IMR-90 (cell line): Measurements from ENCODE around the gene TVP23A. TPM values are rescaled to one million over a fixed set of nuclear protein-coding genes. Genes with fewer than 3 reads are reported as not detected.

Source experiments
- ATAC-seq: fragments of 200-7000 bp; cut with Tn5 transposase; 2 replicates; pipeline ENCODE4 v1.9.1; 2020; ENCODE audit warnings: low read depth, mild to moderate bottlenecking, moderate library complexity
- BruUV-seq: library from RNA; stranded (reverse); fragments of 400-500 nt; replicated peaks from 2 replicates; lab custom pipeline; 2021; lab: Mats Ljungman, UMichigan
- CTCF ChIA-PET: fragments of 300-600 bp; formaldehyde crosslinking; extraction: SDS; loops from one replicate; lab custom pipeline; 2021; ENCODE audit warnings: antibody characterized with exemption; lab: Yijun Ruan, JAX
- POLR2A ChIA-PET: fragments of 300-600 bp; sonication (Branson Sonifier 250); formaldehyde crosslinking; loops from one replicate; lab custom pipeline; 2022; ENCODE audit warnings: antibody characterized with exemption; ENCODE audit not compliant: unreplicated experiment; lab: Charles Lee
- DNase-seq: peaks from one replicate; pipeline ENCODE4 v3.0.0; 2013
- H2AFZ ChIP-seq: replicated peaks from 2 replicates; pipeline ENCODE3; 2013; ENCODE audit warnings: low read length, mild to moderate bottlenecking; ENCODE audit not compliant: poor library complexity
- H2AK5ac ChIP-seq: 2 replicates; pipeline ENCODE4 v1.6.1; 2013; ENCODE audit warnings: low read depth, low read length, inconsistent platforms
- H2AK9ac ChIP-seq: replicated peaks from 2 replicates; pipeline ENCODE3; 2013; ENCODE audit warnings: mild to moderate bottlenecking, low read depth, low read length, moderate library complexity; ENCODE audit not compliant: poor library complexity
- H2BK120ac ChIP-seq: 2 replicates; pipeline ENCODE4 v1.6.1; 2013; ENCODE audit warnings: low read depth, low read length, inconsistent platforms
- H2BK15ac ChIP-seq: 3 replicates; pipeline ENCODE4 v1.6.1; 2013; ENCODE audit warnings: low read depth, low read length, inconsistent platforms
- H2BK20ac ChIP-seq: 2 replicates; pipeline ENCODE4 v1.6.1; 2013; ENCODE audit warnings: low read depth, mild to moderate bottlenecking, inconsistent platforms, low read length, moderate library complexity
- H2BK5ac ChIP-seq: 2 replicates; pipeline ENCODE4 v1.6.1; 2013; ENCODE audit warnings: mild to moderate bottlenecking, low read depth, low read length, inconsistent platforms; ENCODE audit not compliant: poor library complexity, severe bottlenecking
- H3K14ac ChIP-seq: replicated peaks from 2 replicates; pipeline ENCODE4 v1.6.1; 2013; ENCODE audit warnings: low read depth, low read length, inconsistent platforms
- H3K18ac ChIP-seq: 2 replicates; pipeline ENCODE4 v1.6.1; 2013; ENCODE audit warnings: low read depth, low read length, control low read depth
- H3K23ac ChIP-seq: 2 replicates; pipeline ENCODE4 v1.6.1; 2013; ENCODE audit warnings: low read depth, low read length, inconsistent platforms
- H3K27ac ChIP-seq: 2 replicates; pipeline ENCODE4 v1.5.1; 2013; ENCODE audit warnings: mild to moderate bottlenecking, control low read depth, low read length; ENCODE audit not compliant: insufficient read depth
- H3K27me3 ChIP-seq: 2 replicates; pipeline ENCODE4 v1.6.1; 2013; ENCODE audit warnings: low read length; ENCODE audit not compliant: control insufficient read depth, insufficient read depth
- H3K36me3 ChIP-seq: 2 replicates; pipeline ENCODE4 v1.6.1; 2013; ENCODE audit warnings: low read length, mixed read lengths; ENCODE audit not compliant: control insufficient read depth, insufficient read depth
- H3K4ac ChIP-seq: 2 replicates; pipeline ENCODE4 v1.6.1; 2013; ENCODE audit warnings: low read depth, low read length, inconsistent platforms
- H3K4me1 ChIP-seq: 2 replicates; pipeline ENCODE4 v1.6.1; 2013; ENCODE audit warnings: low read length, mixed read lengths; ENCODE audit not compliant: control insufficient read depth, insufficient read depth
- H3K4me2 ChIP-seq: 2 replicates; pipeline ENCODE4 v1.6.1; 2013; ENCODE audit warnings: low read depth, mild to moderate bottlenecking, control low read depth, low read length, moderate library complexity
- H3K4me3 ChIP-seq: 2 replicates; pipeline ENCODE4 v1.5.1; 2013; ENCODE audit warnings: low read depth, mild to moderate bottlenecking, control low read depth, low read length, moderate library complexity; ENCODE audit not compliant: insufficient read depth
- H3K56ac ChIP-seq: 2 replicates; pipeline ENCODE4 v1.6.1; 2013; ENCODE audit warnings: low read length, inconsistent platforms; ENCODE audit not compliant: insufficient read depth; ENCODE audit errors: extremely low read depth
- H3K79me1 ChIP-seq, 2 experiments: 2 replicates each; pipeline ENCODE4 v1.6.1; 2013; ENCODE audit warnings: low read length in 2 of 2, inconsistent platforms in 1 of 2, low read depth in 1 of 2
- H3K9ac ChIP-seq: 2 replicates; pipeline ENCODE4 v1.6.1; 2013; ENCODE audit warnings: low read depth, low read length, control low read depth
- H3K9me1 ChIP-seq: 2 replicates; pipeline ENCODE4 v1.6.1; 2013; ENCODE audit warnings: low read length, inconsistent platforms; ENCODE audit not compliant: insufficient read depth
- H3K9me3 ChIP-seq: 2 replicates; pipeline ENCODE4 v1.6.1; 2013; ENCODE audit warnings: low read length; ENCODE audit not compliant: control insufficient read depth, insufficient read depth
- H4K20me1 ChIP-seq: 2 replicates; pipeline ENCODE4 v1.6.1; 2013; ENCODE audit warnings: low read length, inconsistent platforms; ENCODE audit not compliant: insufficient read depth
- H4K5ac ChIP-seq: 2 replicates; pipeline ENCODE4 v1.6.1; 2013; ENCODE audit warnings: mild to moderate bottlenecking, low read depth, low read length, control low read depth
- H4K8ac ChIP-seq, 2 experiments: 2 replicates each; pipeline ENCODE4 v1.6.1; 2013; ENCODE audit warnings: low read depth in 2 of 2, low read length in 2 of 2, control low read depth in 1 of 2, inconsistent platforms in 1 of 2
- H4K91ac ChIP-seq: 2 replicates; pipeline ENCODE4 v1.6.1; 2013; ENCODE audit warnings: low read depth, low read length, inconsistent platforms; ENCODE audit not compliant: insufficient read depth
- CHD1 ChIP-seq: IDR thresholded peaks from 2 replicates; pipeline ENCODE4 v1.6.1; 2012; ENCODE audit warnings: low read depth, low read length, improper control_type of control experiment
- RCOR1 ChIP-seq: IDR thresholded peaks from 2 replicates; pipeline ENCODE4 v1.6.1; 2012; ENCODE audit warnings: mild to moderate bottlenecking, low read length, improper control_type of control experiment; ENCODE audit not compliant: insufficient replicate concordance
- WGBS, 2 experiments: methylation state at CpG; one replicate each; pipeline versions ENCODE4 v1.1.5 to v1.1.7; 2013; ENCODE audit warnings: missing lambda C conversion rate in 2 of 2; ENCODE audit not compliant: insufficient read length in 1 of 2; ENCODE audit errors: extremely low coverage in 2 of 2; 5-methylcytosine and 5-hydroxymethylcytosine counted together
- dilution Hi-C: fragments of 300-500 bp; cut with HindIII; formaldehyde crosslinking; loops from one replicate; pipeline ENCODE4 v1.14.3; 2018; ENCODE audit warnings: low sequenced_read_pairs; ENCODE audit not compliant: unreplicated experiment
- in situ Hi-C: fragments of 300-500 bp; cut with MboI; formaldehyde crosslinking; loops from 3 replicates; pipeline ENCODE4 v1.14.3; 2019; ENCODE audit warnings: low sequenced_read_pairs, inconsistent platforms, mixed read lengths
- intact Hi-C: fragments of 100-400 bp; cut with micrococcal nuclease; formaldehyde crosslinking; loops from 2 replicates; pipeline ENCODE4 v1.10.0; 2022
- polyA plus RNA-seq, 3 experiments: library from polyadenylated mRNA; depleted of rRNA; stranded (reverse); fragments of >200 nt; gene quantifications; 2 replicates each; pipeline ENCODE4 v1.2.3, GENCODE V29; 2012; ENCODE audit warnings: low replicate concordance in 1 of 3
- total RNA-seq: library from RNA; depleted of rRNA; stranded (reverse); fragments of >200 nt; gene quantifications from 2 replicates; pipeline ENCODE4 v1.2.3, GENCODE V29; 2012
- TF ChIP-seq, protein P1 (sequence below): conservative IDR thresholded peaks from 2 replicates; pipeline ENCODE4 v1.5.1; 2012; ENCODE audit warnings: mild to moderate bottlenecking, low read depth, low read length, improper control_type of control experiment

TVP23A gene
- total and polyA plus RNA-seq, 2 of the 4 experiments (the other 2 are of a cell fraction), result not detected

DNA sequence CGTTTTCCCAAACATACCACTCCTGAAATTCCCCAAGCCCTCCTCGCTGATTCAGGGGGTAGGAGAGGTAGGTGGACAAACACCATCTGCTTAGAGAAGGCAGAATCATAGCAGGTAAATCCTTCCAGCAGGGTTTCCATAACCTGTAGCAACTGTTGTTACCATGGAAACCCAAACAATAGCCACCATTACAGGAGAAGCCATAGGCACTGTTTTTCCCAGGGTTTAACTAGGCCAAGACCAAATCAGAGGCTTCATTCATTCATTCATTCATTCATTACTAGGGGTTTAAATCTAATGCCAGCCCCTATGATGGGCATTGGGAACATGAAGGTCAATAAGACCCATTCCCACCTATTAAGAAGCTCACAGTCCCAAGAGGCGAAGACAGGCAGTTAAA lies 32.9 kb upstream of the TVP23A start:
- H3K4me1 ChIP-seq, result no peaks in the 10 kb centered on the region
- H3K27ac ChIP-seq, result no peak overlapping the region
- no TSS peak for BruUV-seq

More for the DNA sequence above, 32.9 kb upstream of the TVP23A start:
- POLR2A ChIA-PET, result no interaction called here
- no peak overlapping the region for H3K23ac ChIP-seq
- TF ChIP-seq, protein P1, sequence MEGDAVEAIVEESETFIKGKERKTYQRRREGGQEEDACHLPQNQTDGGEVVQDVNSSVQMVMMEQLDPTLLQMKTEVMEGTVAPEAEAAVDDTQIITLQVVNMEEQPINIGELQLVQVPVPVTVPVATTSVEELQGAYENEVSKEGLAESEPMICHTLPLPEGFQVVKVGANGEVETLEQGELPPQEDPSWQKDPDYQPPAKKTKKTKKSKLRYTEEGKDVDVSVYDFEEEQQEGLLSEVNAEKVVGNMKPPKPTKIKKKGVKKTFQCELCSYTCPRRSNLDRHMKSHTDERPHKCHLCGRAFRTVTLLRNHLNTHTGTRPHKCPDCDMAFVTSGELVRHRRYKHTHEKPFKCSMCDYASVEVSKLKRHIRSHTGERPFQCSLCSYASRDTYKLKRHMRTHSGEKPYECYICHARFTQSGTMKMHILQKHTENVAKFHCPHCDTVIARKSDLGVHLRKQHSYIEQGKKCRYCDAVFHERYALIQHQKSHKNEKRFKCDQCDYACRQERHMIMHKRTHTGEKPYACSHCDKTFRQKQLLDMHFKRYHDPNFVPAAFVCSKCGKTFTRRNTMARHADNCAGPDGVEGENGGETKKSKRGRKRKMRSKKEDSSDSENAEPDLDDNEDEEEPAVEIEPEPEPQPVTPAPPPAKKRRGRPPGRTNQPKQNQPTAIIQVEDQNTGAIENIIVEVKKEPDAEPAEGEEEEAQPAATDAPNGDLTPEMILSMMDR, result no peak
- TF ChIP-seq CHD1 (no peak), RCOR1 (no peak)
- H2BK120ac ChIP-seq, result no peak overlapping the region
- no CpG with 5 or more reads among the region's 3 CpGs for WGBS, 2 experiments
- no peak overlapping the region for H3K4me2 ChIP-seq
- H2BK5ac ChIP-seq, result no peak overlapping the region
- no peak overlapping the region for H2AFZ ChIP-seq
- H4K91ac ChIP-seq, result no peak overlapping the region
- H3K4ac ChIP-seq, result no peak overlapping the region
- intact Hi-C loops (no loop called here), dilution Hi-C loops (no loop called here), in situ Hi-C loops (no loop called here)
- H3K9me1 ChIP-seq, result no peaks in the 10 kb centered on the region
- no peak overlapping the region for H3K18ac ChIP-seq
- no peaks in the 10 kb centered on the region for H3K9me3 ChIP-seq
- DNase-seq, result no peak
- no peak for ATAC-seq
- no peak overlapping the region for H3K14ac ChIP-seq
- H4K5ac ChIP-seq, result no peak overlapping the region
- H2AK9ac ChIP-seq, result no peak overlapping the region
- H3K56ac ChIP-seq, result no peak overlapping the region
- no peak overlapping the region for H2BK15ac ChIP-seq
- peaks cover 3% of the 10 kb centered on the region; the same call in 1 of the 2 replicates for H3K27me3 ChIP-seq
- H3K36me3 ChIP-seq, result no peaks in the 10 kb centered on the region
- H3K4me3 ChIP-seq, result no peak overlapping the region
- CTCF ChIA-PET, result no interaction called here
- H4K8ac ChIP-seq, result no peak overlapping the region
- H2AK5ac ChIP-seq, result no peak overlapping the region
- no peak overlapping the region for H3K9ac ChIP-seq
- H4K20me1 ChIP-seq, result no peaks in the 10 kb centered on the region
- H2BK20ac ChIP-seq, result no peak overlapping the region
- no peaks in the 10 kb centered on the region for H3K79me1 ChIP-seq
